ENCODE data around the gene EI24. TPM values are rescaled to one million over a fixed set of nuclear protein-coding genes. Genes with fewer than 3 reads are reported as not detected.

EI24 gene
- total RNA-seq (2022; extraction: Qiagen RNA extraction; ENCODE audit: low read depth), result 91.4 to 118 TPM (median 105 TPM) in 5 replicates

GRCh38 chr11:125568970-125569914, at the start of gene EI24:
Gene EI24, plus strand, starts transcription at chr11:125569477. Its CDS starts 3,051 bp downstream, at chr11:125572528.

GRCh38 chr11:125592305-125593113, 23.2 kb downstream of the EI24 start, which contains the start of gene STT3A:
Gene STT3A, plus strand, starts transcription at chr11:125592852. Its CDS starts 3,064 bp downstream, at chr11:125595916.

GRCh38 chr11:125624756-125625213, 55.5 kb downstream of the EI24 start, which contains the start of gene CHEK1:
Gene CHEK1, plus strand, starts transcription at chr11:125625163. Its CDS starts 1,606 bp downstream, at chr11:125626769.

Other genes with a start within 250 kb of the EI24 start
- 0.36 to 1.2 TPM (median 0.55 TPM) in 5 replicates for gene FEZ1, start 73.2 kb upstream of the EI24 start, total RNA-seq (2022; extraction: Qiagen RNA extraction; ENCODE audit: low read depth)
- gene STT3A, start 23.4 kb downstream of the EI24 start, total RNA-seq (2022; extraction: Qiagen RNA extraction; ENCODE audit: low read depth), result 92.0 to 110 TPM (median 94.1 TPM) in 5 replicates
- gene CHEK1, start 55.7 kb downstream of the EI24 start, total RNA-seq (2022; extraction: Qiagen RNA extraction; ENCODE audit: low read depth), result 21.9 to 34.8 TPM (median 31.6 TPM) in 5 replicates
- gene ACRV1, start 111.4 kb downstream of the EI24 start, total RNA-seq (2022; extraction: Qiagen RNA extraction; ENCODE audit: low read depth), result not detected in 5 replicates
- gene PATE1, start 176.8 kb downstream of the EI24 start, total RNA-seq (2022; extraction: Qiagen RNA extraction; ENCODE audit: low read depth), result not detected in 5 replicates
- gene PATE2, start 209.4 kb downstream of the EI24 start, total RNA-seq (2022; extraction: Qiagen RNA extraction; ENCODE audit: low read depth), result not detected in 5 replicates
- not detected in 5 replicates for gene PATE3, start 218.7 kb downstream of the EI24 start, total RNA-seq (2022; extraction: Qiagen RNA extraction; ENCODE audit: low read depth)